ENCODE results near the gene LY86.
A peak's percentile ranks its signal among the peaks of the same experiment; 100 is the strongest.

Gene LY86

GRCh38 chr6:6674872-6675271, 86.4 kb downstream of the LY86 start:
- no peak overlapping the region for H3K4me3 ChIP-seq (ENCODE audit: low read length)
- TF ChIP-seq, protein P1, sequence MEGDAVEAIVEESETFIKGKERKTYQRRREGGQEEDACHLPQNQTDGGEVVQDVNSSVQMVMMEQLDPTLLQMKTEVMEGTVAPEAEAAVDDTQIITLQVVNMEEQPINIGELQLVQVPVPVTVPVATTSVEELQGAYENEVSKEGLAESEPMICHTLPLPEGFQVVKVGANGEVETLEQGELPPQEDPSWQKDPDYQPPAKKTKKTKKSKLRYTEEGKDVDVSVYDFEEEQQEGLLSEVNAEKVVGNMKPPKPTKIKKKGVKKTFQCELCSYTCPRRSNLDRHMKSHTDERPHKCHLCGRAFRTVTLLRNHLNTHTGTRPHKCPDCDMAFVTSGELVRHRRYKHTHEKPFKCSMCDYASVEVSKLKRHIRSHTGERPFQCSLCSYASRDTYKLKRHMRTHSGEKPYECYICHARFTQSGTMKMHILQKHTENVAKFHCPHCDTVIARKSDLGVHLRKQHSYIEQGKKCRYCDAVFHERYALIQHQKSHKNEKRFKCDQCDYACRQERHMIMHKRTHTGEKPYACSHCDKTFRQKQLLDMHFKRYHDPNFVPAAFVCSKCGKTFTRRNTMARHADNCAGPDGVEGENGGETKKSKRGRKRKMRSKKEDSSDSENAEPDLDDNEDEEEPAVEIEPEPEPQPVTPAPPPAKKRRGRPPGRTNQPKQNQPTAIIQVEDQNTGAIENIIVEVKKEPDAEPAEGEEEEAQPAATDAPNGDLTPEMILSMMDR (conservative IDR thresholded peaks at IDR 0.05; ENCODE audit: low read depth, low read length) = peak; percentile 47
- no peak for DNase-seq (ENCODE audit: low read depth)

GRCh38 chr6:6676910-6677441, 88.5 kb downstream of the LY86 start:
- TF ChIP-seq, protein P1 (conservative IDR thresholded peaks at IDR 0.05; ENCODE audit: low read depth, low read length) = peak; percentile 97
- no peak overlapping the region for H3K4me3 ChIP-seq (ENCODE audit: low read length)
- no peak for DNase-seq (ENCODE audit: low read depth)

- TF ChIP-seq, protein P1 (conservative IDR thresholded peaks at IDR 0.05; ENCODE audit: low read depth, low read length) = no peak
- no peak for DNase-seq (ENCODE audit: low read depth)
- no peak overlapping the region for H3K4me3 ChIP-seq (ENCODE audit: low read length)
These were observed 89.7 kb downstream of the LY86 start for GRCh38 chr6:6678185-6678671.

- TF ChIP-seq, protein P1 (conservative IDR thresholded peaks at IDR 0.05; ENCODE audit: low read depth, low read length) = no peak
- DNase-seq (ENCODE audit: low read depth) = no peak
- H3K4me3 ChIP-seq (ENCODE audit: low read length) = no peak overlapping the region
These were observed 90.3 kb downstream of the LY86 start for GRCh38 chr6:6678811-6679210.

DNA sequence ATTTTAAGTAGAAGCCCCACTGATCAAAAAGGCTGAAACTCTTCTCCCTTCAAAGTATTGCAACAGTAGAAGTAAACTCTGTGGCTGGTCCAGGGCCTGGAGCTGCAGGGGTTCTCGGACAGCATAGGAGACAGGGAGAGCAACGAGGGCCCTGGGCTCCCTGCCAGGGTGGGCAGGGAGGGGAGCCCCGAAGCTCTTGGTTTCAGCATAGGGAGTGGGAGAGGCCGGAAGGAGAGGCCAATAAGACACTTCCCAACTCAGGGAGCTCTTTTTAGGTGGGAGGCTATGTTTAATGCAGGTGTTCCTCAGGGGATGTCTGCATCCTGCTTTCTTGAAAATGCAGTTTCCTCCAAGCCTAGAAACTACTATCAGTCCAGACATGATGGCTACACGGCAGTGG, 91.1 kb downstream of the LY86 start:
- no peak for DNase-seq (ENCODE audit: low read depth)
- TF ChIP-seq, protein P1 (conservative IDR thresholded peaks at IDR 0.05; ENCODE audit: low read depth, low read length) = no peak
- no peak overlapping the region for H3K4me3 ChIP-seq (ENCODE audit: low read length)

GRCh38 chr6:6680526-6680925, 92.0 kb downstream of the LY86 start:
- no peak for DNase-seq (ENCODE audit: low read depth)
- TF ChIP-seq, protein P1 (conservative IDR thresholded peaks at IDR 0.05; ENCODE audit: low read depth, low read length) = no peak
- no peak overlapping the region for H3K4me3 ChIP-seq (ENCODE audit: low read length)

DNA sequence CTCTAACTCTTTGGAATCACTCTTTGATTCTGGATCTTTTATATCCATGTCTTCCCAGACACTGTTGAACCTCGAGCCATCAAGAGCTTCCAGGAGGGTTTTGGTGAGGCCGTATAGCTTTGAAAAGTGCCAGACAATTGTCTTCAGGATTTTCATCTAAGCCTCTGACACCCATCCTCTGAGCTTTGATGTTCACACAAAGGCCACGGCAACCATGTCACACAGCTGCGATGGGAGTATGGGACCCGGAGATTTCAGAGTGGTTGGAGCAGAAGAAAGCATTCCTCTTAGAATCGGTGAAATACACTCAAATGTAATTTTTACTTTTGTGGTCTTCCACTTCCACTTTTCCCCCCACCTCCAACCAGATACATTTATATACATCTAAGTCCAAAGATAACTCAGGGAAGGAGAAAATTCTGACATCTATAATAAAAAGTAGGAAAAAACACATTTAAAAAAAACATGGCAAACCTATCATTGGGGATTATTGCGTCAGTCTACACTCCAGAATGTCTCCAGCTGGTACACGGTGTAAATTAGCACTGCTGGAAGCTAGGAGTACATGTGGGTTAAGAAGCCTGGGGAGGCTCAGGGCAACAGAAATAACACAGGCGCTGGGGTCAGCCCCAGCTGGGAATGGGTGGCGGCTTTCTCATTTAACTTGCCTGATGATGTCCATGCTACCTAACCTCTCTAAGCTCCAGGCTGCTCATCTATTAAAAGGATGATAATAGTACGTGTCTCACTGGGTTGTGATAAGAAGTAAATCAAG, 92.7 kb downstream of the LY86 start:
- no peak overlapping the region for H3K4me3 ChIP-seq (ENCODE audit: low read length)
- TF ChIP-seq, protein P1 (conservative IDR thresholded peaks at IDR 0.05; ENCODE audit: low read depth, low read length) = no peak
- no peak for DNase-seq (ENCODE audit: low read depth)

Data from retinal pigment epithelial cell (primary cell).